ENCODE results near the gene ZNF202. TPM values are rescaled to one million over a fixed set of nuclear protein-coding genes. Genes with fewer than 3 reads are reported as not detected.
A peak's percentile ranks its signal among the peaks of the same experiment; 100 is the strongest.

The ZNF202 gene
- total RNA-seq, 2 donors from 2014 or later = 25.0 to 28.8 TPM

DNA sequence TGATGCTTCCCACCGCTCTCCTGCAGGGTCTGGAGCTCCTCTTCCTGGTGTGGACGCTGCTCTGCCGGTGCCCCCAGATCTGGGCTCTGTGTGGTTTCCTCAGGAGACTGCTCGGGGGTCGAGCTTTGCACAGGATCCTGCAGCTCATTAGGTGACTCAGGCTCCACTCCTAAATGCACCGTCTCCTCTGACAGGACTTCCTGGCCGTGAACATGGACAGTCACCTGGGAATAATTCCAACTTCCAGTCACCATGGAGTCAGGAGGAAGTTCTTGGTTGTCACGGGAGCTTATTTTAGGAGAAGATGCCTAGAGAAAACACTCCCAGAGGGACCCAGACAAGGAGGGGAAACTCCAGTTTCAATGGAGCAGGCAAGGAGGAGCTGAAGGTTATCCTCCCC is 11.9 kb downstream of the ZNF202 start:
- TF ChIP-seq, protein P1, sequence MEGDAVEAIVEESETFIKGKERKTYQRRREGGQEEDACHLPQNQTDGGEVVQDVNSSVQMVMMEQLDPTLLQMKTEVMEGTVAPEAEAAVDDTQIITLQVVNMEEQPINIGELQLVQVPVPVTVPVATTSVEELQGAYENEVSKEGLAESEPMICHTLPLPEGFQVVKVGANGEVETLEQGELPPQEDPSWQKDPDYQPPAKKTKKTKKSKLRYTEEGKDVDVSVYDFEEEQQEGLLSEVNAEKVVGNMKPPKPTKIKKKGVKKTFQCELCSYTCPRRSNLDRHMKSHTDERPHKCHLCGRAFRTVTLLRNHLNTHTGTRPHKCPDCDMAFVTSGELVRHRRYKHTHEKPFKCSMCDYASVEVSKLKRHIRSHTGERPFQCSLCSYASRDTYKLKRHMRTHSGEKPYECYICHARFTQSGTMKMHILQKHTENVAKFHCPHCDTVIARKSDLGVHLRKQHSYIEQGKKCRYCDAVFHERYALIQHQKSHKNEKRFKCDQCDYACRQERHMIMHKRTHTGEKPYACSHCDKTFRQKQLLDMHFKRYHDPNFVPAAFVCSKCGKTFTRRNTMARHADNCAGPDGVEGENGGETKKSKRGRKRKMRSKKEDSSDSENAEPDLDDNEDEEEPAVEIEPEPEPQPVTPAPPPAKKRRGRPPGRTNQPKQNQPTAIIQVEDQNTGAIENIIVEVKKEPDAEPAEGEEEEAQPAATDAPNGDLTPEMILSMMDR (conservative IDR thresholded peaks at IDR 0.05) = no peak
- DNase-seq = no peak
- H3K27me3 ChIP-seq (ENCODE audit: control insufficient read depth, insufficient read depth, low read length, poor library complexity, severe bottlenecking) = no peaks in the 10 kb centered on the region
- peaks cover 8% of the 10 kb centered on the region for H3K4me1 Mint-ChIP-seq
- 86 to 95% methylated on average over 5 to 8 of the region's 8 CpGs for WGBS, 2 experiments (ENCODE audit: insufficient coverage in 1 of 2, insufficient read length in 1 of 2)
- no peak overlapping the region for H3K9ac ChIP-seq (ENCODE audit: extremely low read depth, low read length, poor library complexity, severe bottlenecking)
- peaks cover 71% of the 10 kb centered on the region for H3K9me3 ChIP-seq (ENCODE audit: control insufficient read depth, low read length)
- no peak overlapping the region for H3K27ac Mint-ChIP-seq
- peaks cover 81% of the 10 kb centered on the region for H3K36me3 ChIP-seq (ENCODE audit: control insufficient read depth, insufficient read depth, low read length)
- no peak overlapping the region for H3K4me3 Mint-ChIP-seq
- H3K9me3 Mint-ChIP-seq = peaks cover 43% of the 10 kb centered on the region
- no peak overlapping the region for H3K27ac ChIP-seq (ENCODE audit: low read depth, low read length)
- no peaks in the 10 kb centered on the region for H3K27me3 Mint-ChIP-seq (ENCODE audit: insufficient read depth)
- no peaks in the 10 kb centered on the region for H3K4me1 ChIP-seq (ENCODE audit: control insufficient read depth, insufficient read depth, low read length)
- no peak overlapping the region for H3K4me3 ChIP-seq (ENCODE audit: low read length)
- no peaks in the 10 kb centered on the region for H3K36me3 Mint-ChIP-seq (ENCODE audit: low read depth)

DNA sequence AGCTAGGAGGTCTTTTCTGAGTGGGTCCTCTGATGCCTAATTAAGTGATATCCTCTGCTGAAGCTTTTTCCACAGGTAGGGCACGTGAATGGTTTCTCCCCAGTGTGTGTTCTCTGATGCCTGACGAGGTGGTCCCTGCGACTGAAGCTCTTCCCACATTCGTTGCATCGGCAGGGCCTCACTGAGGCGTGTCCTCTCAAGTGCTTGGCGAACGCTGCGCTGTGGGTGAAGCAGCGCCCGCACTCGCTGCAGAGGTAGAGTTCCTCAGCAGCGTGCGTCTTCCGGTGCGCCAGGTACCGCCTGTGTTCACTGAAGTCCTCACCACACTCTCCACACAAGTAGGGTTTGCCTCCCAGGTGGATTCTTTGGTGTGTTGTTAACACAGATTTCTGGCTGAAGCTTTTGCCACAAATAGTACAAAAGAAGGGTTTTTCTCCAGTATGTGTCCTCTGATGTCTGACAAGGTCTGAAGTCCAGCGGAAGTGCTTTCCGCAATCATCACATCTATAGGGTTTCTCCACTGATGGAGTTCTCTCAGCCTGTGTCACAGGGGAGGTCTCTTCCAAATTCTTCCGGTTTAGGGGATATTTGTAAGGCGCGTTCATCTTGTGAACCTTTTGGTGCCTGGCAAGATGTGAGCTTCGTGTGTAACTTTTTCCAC is 15.3 kb downstream of the ZNF202 start:
- Mint-ChIP-seq H3K36me3 (ENCODE audit: low read depth) (no peaks in the 10 kb centered on the region), H3K27ac (no peak overlapping the region), H3K4me1 (peaks cover 2% of the 10 kb centered on the region), H3K9me3 (peaks cover 46% of the 10 kb centered on the region), H3K4me3 (no peak overlapping the region), H3K27me3 (ENCODE audit: insufficient read depth) (no peaks in the 10 kb centered on the region)
- H3K36me3 ChIP-seq (ENCODE audit: control insufficient read depth, insufficient read depth, low read length) = peaks cover 78% of the 10 kb centered on the region
- no peak for DNase-seq
- TF ChIP-seq, protein P1 (conservative IDR thresholded peaks at IDR 0.05) = no peak
- peaks cover 76% of the 10 kb centered on the region for H3K9me3 ChIP-seq (ENCODE audit: control insufficient read depth, low read length)
- 96 to 98% methylated on average over 12 to 23 of the region's 23 CpGs for WGBS, 2 experiments (ENCODE audit: insufficient coverage in 1 of 2, insufficient read length in 1 of 2)
- no peaks in the 10 kb centered on the region for H3K4me1 ChIP-seq (ENCODE audit: control insufficient read depth, insufficient read depth, low read length)
- peak overlapping the region; percentile 20 for H3K4me3 ChIP-seq (ENCODE audit: low read length)
- H3K27me3 ChIP-seq (ENCODE audit: control insufficient read depth, insufficient read depth, low read length, poor library complexity, severe bottlenecking) = no peaks in the 10 kb centered on the region
- no peak overlapping the region for H3K27ac ChIP-seq (ENCODE audit: low read depth, low read length)
- no peak overlapping the region for H3K9ac ChIP-seq (ENCODE audit: extremely low read depth, low read length, poor library complexity, severe bottlenecking)

- WGBS, 2 experiments (ENCODE audit: insufficient coverage in 1 of 2, insufficient read length in 1 of 2) = no CpG with 5 or more reads among the region's 1 CpG
- no peaks in the 10 kb centered on the region for H3K36me3 Mint-ChIP-seq (ENCODE audit: low read depth)
- H3K9ac ChIP-seq (ENCODE audit: extremely low read depth, low read length, poor library complexity, severe bottlenecking) = no peak overlapping the region
Measured at GRCh38 chr11:123719452-123719851, 22.0 kb downstream of the ZNF202 start.

More at GRCh38 chr11:123719452-123719851, 22.0 kb downstream of the ZNF202 start:
- Histone ChIP-seq H3K4me1 (ENCODE audit: control insufficient read depth, insufficient read depth, low read length) (no peaks in the 10 kb centered on the region), H3K36me3 (ENCODE audit: control insufficient read depth, insufficient read depth, low read length) (peaks cover 14% of the 10 kb centered on the region), H3K4me3 (ENCODE audit: low read length) (no peak overlapping the region), H3K9me3 (ENCODE audit: control insufficient read depth, low read length) (peaks cover 16% of the 10 kb centered on the region), H3K27ac (ENCODE audit: low read depth, low read length) (no peak overlapping the region), H3K27me3 (ENCODE audit: control insufficient read depth, insufficient read depth, low read length, poor library complexity, severe bottlenecking) (no peaks in the 10 kb centered on the region)
- no peak for DNase-seq
- H3K4me3 Mint-ChIP-seq = no peak overlapping the region
- H3K4me1 Mint-ChIP-seq = peaks cover 7% of the 10 kb centered on the region
- TF ChIP-seq, protein P1 (conservative IDR thresholded peaks at IDR 0.05) = no peak
- peaks cover 2% of the 10 kb centered on the region for H3K9me3 Mint-ChIP-seq
- no peaks in the 10 kb centered on the region for H3K27me3 Mint-ChIP-seq (ENCODE audit: insufficient read depth)
- H3K27ac Mint-ChIP-seq = no peak overlapping the region
